ENCODE measurements around the gene CCDC177.
"Not testable (repeated sequence)": the region's sequence is repeated elsewhere in the genome, so short reads cannot be mapped to it uniquely, and the experiment has no call there.

CCDC177 gene

DNA sequence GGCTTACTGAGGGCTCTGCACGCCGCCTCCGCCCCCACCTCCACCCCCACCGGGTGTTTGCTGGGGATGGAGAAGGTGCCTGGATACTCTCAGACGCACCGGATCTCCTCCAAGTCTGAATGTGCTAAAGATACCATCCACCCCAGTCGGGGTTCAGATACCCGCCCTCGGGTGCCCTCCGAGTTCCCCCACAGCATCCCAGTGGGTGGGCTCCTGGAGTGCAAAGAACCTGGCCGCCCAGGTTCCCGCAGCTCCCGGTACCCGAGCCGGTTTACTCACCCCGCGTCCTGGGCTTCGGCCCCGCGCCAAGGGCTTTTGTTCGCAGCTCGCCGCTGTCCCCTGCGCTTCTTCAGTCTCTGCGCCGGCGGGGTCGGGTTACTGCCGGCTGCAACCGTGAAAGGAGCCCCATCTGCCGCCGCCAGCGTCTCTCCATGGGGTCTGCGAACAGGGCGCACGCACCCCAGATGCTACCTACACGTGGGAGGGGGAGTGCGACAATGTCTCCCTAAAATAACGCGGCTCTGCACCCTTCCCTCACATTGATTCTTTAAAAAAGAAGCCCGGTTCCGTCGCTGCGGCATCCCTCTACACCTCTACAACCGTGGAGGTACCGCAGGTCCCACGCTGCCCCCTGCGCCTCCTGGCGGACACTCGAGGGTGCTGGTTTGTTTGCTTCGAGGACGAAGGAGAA lies at the start of gene CCDC177:
TSS of gene CCDC177 (minus strand) at position 609 of the 691 bp plus-strand sequence. CDS start 1,249 bp downstream, outside the sequence.
- DNase-seq, result peak; percentile 76

DNA sequence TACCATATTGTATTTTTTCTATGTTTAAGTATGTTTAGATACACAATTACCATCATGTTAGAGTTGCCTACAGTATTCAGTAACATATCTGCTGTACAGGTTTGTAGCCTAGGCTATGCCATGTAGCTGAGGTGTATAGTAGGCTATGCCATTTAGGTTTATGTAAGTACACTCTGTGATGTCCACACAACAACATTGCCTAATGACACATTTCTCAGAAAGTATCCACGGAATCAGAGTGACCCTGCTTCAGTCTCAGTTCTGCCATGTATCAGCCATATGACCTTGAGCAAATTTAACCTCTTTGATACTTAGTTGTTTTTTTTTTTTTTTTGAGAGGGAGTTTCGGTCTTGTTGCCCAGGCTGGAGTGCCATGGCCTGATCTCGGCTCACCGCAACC lies 49.5 kb upstream of the CCDC177 start:
- DNase-seq, result no peak

DNA sequence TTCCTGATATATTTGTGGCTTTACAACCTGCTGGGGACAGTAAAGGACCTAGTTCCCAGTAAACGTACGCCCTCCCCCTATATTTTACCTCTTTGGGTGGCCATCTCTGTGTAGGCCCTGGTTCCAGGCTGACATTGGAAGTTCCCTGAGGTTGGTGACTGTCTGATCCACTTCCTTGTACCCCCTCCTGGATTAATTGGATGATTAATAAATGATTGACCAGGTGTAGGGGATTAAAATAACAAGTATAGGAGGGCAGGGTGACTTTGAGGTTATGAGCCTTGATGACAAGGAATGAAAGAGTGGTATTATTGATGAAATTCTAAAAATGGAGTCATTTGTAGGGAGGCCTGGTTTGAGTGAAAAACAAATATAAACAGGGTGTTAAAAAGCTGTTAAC lies 46.3 kb upstream of the CCDC177 start:
- DNase-seq, result no peak

DNA sequence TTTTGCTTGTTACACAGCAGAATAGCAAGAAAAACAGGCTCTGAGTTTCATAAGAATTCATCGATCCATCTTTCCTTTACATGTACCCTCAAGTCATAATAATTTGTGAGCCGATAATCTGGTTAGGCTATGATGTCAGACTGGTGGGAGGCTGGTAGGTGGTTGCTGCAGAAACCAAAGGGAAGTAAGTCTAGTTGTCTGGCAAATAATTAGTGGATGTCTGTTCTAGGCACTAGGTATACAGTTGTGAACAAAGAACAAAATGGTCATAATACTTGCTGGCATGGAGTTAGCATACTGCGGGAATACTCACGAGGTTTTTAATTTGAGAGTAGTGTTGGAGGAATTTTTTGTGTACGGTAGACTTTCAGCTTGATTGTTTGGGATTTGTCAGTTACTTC lies 45.5 kb upstream of the CCDC177 start:
- no peak for DNase-seq

DNA sequence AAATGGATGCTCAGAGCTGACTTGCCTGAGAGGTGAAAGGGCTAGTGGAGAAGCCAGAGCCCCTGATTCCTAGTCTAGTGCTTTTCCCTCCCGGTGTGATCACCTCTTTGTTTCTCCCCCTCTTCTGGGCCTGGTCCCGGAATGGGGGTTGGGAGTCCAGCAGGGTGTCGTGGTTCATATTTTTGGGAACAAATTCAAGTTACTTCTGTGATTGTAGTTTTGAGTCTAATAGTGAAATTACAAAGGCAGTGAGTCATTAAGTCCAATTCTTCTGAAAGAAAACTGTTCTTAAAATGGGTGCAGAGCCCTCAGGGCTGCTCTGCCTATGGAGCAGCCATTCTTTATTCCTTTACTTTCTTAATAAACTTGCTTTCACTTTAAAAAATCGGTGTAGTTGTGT lies 44.3 kb upstream of the CCDC177 start:
- DNase-seq, result no peak

DNA sequence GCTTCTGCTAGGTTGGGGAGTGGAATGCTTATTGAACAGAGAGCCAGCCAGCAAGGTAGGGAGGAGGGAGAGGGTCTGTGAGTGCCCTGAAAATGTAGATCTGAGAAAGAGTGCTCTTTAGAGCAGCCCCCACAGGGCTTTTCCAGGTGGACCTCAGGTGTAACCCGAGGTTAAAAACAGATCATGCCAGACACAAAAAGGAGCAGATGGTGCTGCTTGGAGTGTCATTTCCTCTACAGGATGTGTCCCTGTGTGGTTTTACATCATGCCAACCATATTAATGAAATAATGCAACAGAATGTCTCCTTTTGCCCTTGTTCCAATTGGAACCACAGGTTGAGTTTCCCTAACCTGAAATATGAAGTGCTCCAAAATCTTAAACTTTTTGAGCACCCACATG lies 43.1 kb upstream of the CCDC177 start:
- no peak for DNase-seq

DNA sequence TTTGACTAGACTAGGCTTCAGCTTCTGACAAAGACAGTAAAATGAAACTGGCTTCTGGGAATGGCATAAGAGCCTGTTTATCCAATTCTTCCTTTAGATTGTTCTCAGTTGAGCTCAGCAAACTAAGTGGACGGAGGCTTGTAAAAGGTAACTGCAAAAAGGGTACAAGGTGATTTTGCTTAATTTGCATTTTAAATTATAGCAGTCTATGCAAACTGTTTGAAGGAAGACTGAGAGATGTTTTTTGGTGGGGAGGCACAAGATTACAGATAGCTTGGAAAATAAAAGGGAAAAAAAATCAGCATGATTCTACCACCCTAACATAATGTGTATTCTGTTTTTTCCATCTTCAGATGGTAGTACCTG lies 41.7 kb upstream of the CCDC177 start:
- DNase-seq, result no peak

DNA sequence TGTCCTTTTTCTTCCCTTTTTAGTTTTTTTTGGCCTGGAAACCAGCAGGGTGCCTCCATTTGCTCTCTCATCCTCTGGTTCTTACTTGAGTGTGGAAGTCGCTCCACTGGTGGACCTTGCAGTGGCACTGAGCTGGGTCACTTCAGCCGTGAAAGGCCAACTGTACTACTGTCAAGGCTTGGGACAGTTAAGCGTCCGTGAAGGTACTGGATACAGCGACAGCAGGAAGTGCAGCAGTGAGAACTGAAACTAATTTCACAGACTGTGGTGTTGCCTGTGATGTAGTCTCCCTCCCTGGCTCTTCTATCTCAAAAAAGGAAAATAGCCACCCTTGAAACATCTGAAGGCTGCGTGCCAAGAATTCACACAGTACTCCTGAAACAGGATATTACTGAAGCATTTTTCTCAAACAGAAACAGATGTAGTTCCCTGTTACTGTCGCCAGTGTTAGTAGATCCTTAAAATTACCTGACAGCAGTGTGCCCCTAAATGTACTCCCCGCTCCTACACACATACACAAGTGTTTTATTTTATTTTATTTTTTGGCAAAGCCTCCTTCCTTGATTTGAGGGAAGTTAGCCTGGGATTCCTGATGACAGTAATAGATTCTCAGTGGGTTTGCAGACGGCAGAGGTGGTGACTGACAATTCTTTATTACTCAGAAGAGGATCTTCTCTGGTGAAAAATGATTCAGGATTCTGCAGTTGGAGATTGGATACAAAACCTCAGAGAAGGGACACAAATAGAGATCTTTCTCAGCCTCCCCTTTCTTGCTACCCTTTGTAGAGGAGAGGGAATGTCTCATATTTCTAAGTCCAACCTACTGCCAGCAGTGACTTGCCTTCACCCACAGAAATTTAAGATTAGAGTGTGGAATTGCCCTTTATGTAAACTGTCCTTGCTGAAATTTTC lies 41.1 kb upstream of the CCDC177 start:
- no peak for DNase-seq

DNA sequence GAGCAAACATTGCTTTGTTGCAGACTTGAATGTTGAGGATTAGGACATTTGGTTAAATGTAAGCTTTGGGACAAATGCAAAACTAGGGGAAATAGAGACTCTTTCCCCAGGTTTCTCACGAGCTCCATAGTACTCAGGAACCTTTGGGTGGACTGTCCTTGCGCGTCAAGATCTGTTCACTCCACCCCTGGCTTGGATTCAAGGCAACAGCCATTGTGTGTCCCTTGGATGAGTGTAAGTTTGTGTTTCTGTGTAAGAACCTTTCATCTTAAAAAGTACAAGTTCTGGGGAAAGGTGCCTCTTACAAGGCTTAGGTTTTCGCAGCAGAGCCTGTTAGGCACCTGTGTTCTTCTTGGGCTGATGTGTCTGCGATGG lies 40.4 kb upstream of the CCDC177 start:
- no peak for DNase-seq

DNA sequence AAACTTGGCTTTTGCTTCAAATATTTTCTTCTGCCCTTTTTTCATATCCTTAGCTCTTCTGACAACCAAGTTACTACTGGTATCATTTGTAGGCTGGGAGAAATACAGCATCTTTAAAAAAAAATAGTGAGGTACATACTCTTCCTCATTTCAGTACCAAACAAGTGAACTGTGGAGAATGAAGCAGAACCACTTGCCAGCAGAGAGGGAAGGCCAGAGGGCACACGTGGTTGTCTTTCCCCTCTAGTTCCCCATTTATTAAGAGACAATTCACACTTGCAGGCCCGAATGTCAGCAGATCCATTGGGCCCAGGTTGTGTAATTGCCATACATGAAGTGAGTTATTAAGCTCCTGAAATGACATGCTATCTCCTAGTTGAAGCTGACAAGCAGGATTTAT lies 39.9 kb upstream of the CCDC177 start:
- no peak for DNase-seq

DNA sequence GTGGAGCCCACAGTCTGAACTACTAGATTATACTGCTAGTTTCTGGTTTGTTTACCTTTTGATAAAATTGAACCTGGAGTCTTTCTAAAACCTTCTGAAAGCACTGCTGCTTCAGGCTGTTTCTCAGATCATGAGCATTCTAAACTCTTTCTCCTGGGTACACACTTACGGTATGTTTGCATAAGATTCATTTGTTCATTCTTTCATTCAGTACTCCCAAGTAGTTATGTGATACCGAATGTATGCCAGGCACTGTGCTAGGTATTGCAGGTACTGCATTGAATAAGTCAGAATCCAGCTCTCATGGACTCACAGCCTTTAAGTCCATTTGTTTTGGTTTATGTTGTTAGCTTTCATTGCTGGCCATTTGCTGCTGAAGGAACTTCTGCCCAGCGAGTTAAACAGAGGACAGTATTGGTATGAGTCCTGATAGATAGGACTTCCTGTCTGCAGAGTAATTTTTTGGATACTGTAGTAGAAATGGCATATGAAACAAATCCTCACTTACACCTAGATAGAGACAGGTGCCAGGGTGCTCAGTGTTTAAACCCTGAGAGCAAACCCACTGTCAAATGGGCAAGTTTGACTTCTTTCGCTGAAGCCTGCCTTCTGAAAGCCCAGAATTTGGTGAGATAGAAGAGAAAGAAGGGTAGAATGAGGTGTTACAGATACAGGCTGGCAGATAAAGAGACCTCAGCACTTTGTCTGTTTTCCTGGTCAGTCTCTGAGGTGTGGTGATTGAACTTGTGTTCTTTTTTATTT lies 38.8 kb upstream of the CCDC177 start:
- no peak for DNase-seq

DNA sequence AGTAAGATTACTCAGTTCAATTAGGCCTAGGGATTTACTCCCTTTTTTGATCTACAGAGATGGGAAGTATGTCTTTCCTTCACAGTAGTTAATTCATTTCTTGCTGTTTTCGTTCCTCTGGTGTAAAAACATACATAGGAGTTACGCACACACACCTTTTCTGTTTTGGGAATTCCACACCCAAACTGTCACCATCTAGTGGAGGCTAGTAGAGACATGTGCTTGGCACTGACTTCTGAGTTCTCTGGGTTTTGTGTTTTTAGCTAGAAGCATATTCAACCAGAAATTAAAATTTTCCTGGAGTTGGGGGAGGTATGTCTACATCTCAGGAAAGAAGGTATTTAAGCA lies 38.1 kb upstream of the CCDC177 start:
- DNase-seq, result no peak

DNA sequence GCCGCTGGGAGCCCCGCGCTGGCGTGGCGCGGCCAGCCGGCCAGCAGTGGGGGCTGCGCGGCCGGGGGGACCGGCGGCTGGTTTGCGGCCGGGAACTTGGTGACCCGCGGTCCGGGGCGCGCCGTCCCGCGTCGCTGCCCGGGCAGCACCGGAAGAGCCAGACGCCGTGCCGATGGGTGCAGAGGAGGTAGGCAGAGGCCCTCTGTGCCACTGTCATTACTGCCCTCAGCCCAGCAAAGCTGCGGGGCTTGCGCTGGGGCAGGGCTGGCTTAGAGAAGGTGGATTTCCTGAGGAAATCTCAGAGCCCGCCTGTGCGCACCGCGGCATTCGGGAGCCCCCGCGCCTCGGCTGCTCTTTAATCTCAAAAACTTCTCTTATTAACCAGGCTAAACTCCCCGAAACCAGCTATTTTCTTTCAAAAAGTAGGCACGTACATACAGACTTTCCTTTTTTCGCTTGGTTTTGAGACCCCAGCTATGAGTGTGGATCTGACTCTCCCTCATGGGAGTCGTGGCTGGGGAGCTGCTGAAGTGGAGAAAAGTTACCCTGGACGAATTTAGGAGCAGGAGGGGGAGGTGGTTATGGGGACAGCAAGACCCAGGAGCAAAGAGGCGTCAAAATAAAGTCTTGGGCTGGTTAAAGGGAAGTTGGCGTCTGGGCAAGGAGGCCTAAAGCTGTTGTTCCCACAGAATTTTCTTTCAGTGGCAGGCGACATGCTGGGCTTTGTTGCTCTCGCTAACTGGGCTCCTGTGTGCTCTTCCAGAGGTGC lies 37.5 kb upstream of the CCDC177 start:
- DNase-seq, result peak; percentile 34

DNA sequence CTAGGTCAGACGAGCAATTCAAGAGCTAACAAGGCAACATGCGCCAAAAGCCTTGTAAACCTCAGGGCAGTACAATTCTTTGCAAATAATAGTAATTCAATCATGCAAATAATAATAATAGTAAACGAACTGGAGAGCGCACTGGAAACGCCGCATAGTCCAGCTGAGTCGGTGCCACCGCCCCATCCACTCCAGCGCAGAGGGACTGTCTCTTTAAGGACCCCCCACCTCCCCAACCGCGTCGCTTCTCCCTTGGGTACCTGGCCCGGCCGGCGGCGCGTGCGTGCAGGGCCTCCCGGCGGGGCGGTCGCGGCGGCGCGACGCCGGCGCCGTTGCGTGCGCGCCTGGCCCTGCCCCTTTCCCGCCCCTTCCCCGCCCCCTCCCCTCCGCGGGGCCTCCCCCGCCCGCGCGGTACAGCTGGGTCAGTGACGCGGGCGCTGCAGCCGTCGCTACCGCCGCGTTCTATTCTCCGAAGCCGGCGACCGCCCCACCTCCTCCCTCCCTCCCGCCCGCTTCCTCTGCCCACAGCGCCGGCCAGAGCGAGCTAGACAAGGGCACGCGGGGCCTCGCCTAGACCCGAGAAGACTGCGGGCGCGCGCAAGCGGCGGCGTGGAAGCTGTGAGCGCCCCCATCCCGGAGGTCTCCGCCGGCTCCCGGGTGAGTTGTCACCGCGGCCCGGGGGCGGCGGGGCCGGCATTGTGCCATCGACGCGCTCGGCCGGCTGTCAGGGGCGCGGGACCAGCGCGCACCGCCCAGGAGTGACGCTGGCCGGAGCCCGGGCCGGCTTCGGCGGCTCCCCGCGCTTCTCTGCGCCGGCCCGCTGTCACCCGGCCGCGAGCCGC lies 36.7 kb upstream of the CCDC177 start, which contains the start of gene SUSD6:
TSS of gene SUSD6 (plus strand) at position 425 of the 842 bp plus-strand sequence. CDS start 46,997 bp downstream, outside the sequence.
- DNase-seq, result peak; percentile 84

DNA sequence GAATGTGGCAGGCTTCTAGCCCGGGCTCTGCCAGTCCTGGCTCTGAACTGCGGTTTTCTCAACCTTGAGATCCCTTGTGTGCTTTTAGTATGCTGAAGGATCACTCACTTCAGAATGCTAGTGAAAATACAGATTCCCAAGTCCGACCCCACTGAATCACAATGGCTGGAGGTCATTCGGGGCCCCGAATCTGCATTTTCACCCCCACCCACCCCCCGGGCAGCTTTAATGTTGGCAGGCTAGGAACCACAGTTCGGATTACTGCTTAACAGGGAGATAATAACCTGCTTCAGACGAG lies 36.2 kb upstream of the CCDC177 start:
- DNase-seq, result no peak

DNA sequence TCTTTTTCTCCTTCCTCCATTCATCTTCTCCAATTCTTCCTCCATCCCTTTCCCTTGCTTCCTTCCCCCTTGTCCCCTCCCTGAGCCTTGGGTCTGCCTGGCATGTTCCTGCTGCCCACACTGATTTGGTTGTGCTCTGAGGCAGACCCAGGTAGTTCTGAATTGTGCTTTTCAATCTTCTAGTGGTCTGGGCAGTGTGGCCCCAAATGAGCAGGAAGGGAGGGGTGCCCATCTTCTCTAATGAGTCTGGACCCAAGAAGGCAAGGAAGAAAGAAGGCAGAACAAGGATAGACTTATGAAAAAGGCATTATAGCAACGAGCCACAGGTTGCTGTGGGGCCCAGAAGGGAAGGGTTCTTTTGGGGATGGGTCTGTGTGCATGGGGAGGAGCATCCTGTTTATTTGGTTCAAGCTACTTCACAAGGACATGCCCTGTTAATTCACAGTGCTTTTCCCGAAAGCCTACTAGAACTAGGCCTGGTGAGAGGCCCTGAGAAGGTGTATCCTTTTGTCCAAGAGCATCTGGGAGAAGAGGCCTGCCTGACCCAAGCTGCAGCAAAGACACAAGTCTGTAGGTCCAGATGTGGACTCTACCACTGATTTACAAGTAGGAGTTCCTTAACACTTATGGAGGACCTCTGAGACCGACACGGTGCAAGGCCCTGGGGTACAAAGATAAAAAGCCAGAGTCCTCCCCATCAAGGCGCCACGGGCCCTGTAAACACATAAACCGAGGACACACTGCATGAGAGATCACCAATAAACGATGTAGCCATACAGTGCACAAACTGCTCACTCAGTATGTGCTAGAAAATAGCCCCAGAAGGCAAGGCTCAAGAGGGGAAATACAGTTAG lies 35.6 kb upstream of the CCDC177 start:
- no peak for DNase-seq

DNA sequence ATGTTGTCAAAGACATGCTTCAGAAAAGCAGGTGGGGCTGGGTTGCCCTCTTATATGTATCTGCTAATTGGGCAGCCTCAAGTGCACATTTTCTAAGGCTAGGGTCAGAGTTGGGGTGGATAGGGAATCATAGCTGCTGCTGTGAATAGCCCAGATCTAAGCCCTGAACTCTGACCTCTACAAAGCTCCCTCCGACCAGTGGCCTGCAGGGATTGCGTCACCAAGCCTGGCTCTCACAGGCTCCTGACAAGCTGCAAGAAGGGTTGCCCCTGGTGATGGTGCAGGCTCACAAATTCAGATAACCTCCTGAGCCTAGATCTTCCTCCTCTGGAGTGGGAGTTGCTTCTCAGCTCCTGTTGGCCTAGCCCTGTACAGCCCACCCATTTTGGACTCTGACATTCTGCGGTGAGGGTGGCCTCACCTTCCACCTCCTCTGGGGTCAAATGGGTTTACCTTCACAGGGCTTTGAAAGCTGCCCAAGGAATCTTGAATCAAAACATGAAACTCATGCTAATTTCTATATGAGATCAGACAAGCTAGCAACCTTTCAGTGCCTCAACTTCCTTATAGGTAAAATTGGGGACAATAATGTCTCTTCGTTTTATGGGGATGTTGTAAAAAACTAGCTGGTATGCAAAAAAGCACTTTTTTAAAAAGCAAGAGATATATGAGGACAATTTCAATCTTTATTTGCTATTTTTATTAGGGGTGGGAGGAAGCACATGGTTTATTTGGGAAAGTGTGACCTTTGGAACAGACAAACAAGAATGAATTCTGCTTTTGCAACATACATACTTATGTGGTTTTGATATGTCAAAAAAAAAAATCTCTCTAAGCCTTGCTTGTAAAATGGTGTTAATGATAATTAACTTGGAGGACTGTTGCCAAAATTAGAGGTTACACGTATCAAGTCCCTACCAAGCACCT lies 31.9 kb upstream of the CCDC177 start:
- DNase-seq, result no peak

DNA sequence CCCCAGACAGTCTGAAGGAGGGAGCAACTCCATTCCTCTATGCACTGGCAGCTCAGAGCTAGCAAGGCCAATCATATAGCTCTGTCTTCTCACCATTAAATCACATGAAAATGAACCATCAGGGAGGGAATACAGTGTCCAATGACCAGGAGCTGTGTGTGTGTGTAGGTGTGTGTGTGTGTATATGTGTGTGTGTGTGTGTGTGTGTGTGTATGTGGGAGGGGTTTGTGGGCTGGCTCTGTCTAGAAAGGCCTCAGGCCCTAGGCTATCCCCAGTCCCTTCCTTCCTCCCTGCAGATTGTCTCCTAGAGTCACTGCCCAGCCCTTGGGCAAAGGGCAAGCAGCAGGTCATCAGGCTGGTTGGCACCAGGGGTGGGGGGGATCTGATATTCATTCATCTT lies 31.1 kb upstream of the CCDC177 start:
- DNase-seq, result no peak

DNA sequence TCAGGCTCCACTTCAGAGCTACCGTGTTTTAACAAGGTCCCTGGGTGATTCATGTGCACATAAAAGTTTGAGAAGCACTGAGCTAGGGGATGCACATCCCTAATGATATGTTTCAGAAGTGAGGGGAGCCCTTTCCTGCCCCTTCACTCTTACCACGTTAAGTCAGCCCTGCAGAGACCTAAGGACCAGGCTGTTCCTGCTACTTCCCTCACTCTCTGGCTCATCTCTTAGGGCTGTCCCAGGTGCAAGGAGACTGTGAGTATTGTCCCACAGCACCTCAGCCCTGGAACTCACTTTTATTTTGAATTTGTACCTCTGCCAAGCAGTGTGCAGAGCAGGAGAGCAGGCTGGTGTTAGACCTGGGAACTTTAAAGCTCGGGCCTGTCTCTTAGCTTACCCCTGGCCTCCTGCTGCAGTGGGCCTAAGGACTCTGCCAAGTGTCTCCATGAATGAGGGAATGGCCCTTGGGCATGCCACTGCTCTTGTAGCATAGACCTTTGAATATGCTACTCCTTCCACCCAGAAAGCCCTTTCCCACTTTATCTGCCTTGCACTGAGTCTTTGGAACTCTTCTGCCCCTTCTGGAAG lies 25.7 kb upstream of the CCDC177 start:
- no peak for DNase-seq

DNA sequence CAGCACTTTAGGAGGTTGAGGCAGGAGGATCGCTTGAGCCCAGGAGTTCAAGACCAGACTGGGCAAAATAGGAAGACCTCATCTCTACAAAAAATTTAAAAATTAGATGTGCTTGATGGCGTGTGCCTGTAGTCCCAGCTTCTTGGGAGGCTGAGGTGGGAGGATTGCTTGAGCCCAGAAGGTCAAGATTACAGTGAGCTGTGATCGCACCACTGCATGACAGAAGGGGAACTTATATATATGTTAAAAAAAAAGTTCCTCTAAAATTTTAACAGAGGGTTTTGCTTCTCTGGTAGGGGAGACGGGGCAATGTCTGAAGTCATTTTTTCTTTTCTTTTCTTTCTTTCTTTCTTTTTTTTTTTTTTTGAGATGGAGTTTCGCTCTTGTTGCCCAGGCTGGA lies 24.8 kb upstream of the CCDC177 start:
- DNase-seq, result not testable (repeated sequence)

Measured in activated CD4-positive, alpha-beta T cell treated with anti-CD3 and anti-CD28 coated beads, Interleukin-2, amount 50 U/mL, for 1 hour (primary cell).